Pancreas (tissue), 10 donors: Measurements from ENCODE around the gene ITSN1. TPM values are rescaled to one million over a fixed set of nuclear protein-coding genes. Genes with fewer than 3 reads are reported as not detected.
A peak's percentile ranks its signal among the peaks of the same experiment; 100 is the strongest.

Experiments
- ATAC-seq, 4 donors: fragments of 200-7000 bp; cut with Tn5 transposase; one replicate each; pipeline versions ENCODE4 v1.8.0 to v1.9.1; 2020; ENCODE audit warnings: mild to moderate bottlenecking in 4 of 4, moderate library complexity in 4 of 4
- DNase-seq, 6 donors: peaks; one replicate each; pipeline ENCODE4 v3.0.0-alpha.2; 2020
- FAIRE-seq: peaks from 2 replicates; lab custom pipeline; 2012; peaks lifted over from hg19 to GRCh38; lab: Jason Lieb, UNC
- H3K27ac ChIP-seq, 4 donors: fragments of 200-600 bp; sonication (generic); 1 replicate in 3 of 4; 2 replicates in 1 of 4; pipeline versions ENCODE4 v1.5.0 to v1.8.0; 2020
- H3K27me3 ChIP-seq, 4 donors: fragments of 200-600 bp; one replicate each; pipeline ENCODE4 v1.8.0; 2021
- H3K36me3 ChIP-seq, 3 donors: fragments of 200-600 bp; sonication (generic) in 1 of 3; one replicate each; pipeline versions ENCODE4 v1.5.0 to v1.8.0; 2020 to 2021
- H3K4me1 ChIP-seq, 3 donors: fragments of 200-600 bp; one replicate each; pipeline ENCODE4 v1.8.0; 2021
- H3K4me3 ChIP-seq, 4 donors: fragments of 200-600 bp; sonication (generic) in 2 of 4; one replicate each; pipeline versions ENCODE4 v1.5.0 to v1.8.0; 2020 to 2021
- H3K9me3 ChIP-seq, 4 donors: fragments of 200-600 bp; one replicate each; pipeline ENCODE4 v1.8.0; 2021
- WGBS, 2 donors: extraction: QIAGEN DNeasy Blood & Tissue Kit; methylation state at CpG; one replicate each; pipeline ENCODE4 v1.1.7; 2013; 5-methylcytosine and 5-hydroxymethylcytosine counted together
- intact Hi-C, 3 donors: fragments of 100-400 bp; cut with DNase I; formaldehyde crosslinking; loops; one replicate each; pipeline versions ENCODE4 v1.11.1 to v1.14.2; 2022
- polyA plus RNA-seq, 2 donors: library from polyadenylated mRNA; stranded (reverse); fragments of 200-250 nt; gene quantifications; one replicate each; pipeline ENCODE4 v1.2.3, GENCODE V29; 2013
- total RNA-seq, 6 donors: library from RNA; stranded (reverse); fragmentation: NEBNext Ultra II Directional in 4 of 6; extraction: Animal tissue kit (Norgen Biotek cat#: 25700) in 4 of 6; gene quantifications; one replicate each; pipeline versions ENCODE4 v1.2.1 to v1.2.4, GENCODE V29; 2021 to 2023
- TF ChIP-seq, protein P1 (sequence below), 4 donors: fragments of 200-600 bp; sonication (generic) in 3 of 4; IDR thresholded peaks; one replicate each; pipeline versions ENCODE4 v1.5.0 to v1.8.0; 2021; ENCODE audit warnings: antibody characterized with exemption in 4 of 4
- donor health status: healthy with polysubstance abuse.
- donor health status: DM: no; HTN: no; CAD: no; lungs with moderate emphysema.
- donor health status: DM: no; HTN: no; CAD: no.
- donor health status: control.
- donor health status: control.
- donor health status: Bipolar disorder and iron deficiency.
- donor health status: DM: yes; HTN: yes; CAD: no.
- donor health status: DM: no; HTN: no; CAD: no.
- donor health status: DM: no; HTN: no; CAD: no.
- donor health status: DM: yes; HTN: yes; CAD: no.

Gene ITSN1
- total and polyA plus RNA-seq, 8 donors, result 3.5 to 19.4 (median 6.0) TPM

DNA sequence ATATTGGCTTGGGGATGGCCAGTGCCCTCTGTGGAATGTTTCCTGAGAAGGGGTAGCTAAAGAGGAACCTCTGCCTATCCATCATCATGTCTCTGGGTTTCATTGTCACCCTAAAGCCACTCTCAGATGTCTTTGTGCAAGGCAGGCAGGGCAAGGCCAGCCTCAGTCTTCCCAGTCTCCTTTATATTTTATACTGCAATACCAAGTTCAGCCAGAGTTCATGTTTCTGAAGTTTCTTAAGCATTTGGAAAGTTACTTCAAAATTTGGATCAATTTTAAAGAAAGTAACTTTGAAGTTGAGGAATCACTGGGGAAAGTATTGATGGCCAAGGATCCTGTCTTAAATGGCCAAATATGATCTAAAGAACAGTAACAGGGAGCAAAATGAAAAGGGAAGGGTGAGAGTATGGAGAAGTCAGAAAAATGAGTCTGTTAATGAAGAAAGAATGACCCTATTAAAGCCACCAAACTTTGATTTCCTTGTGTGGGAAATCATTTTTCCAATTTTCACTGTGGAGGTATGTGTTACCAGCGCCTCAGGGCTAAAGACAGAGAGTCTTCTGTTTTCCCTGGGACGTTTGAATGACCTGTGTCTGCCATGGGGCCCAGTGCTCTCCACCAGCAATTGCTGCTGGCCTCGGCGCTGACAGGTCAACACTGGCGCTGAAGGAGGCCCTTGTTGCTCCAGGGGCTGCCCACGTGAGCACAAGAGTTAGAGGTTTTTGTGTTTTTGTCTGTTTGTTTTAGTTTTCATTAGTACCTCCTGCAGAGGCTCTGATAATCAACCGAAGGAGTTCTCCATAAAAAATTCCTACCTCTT is 179.4 kb downstream of the ITSN1 start:
- intact Hi-C loops, result no loop called here
- Histone ChIP-seq H3K36me3 (no peaks in the 10 kb centered on the region), H3K4me3 (no peak overlapping the region), H3K27me3 (no peaks in the 10 kb centered on the region), H3K27ac (no peak overlapping the region), H3K4me1 (no peaks in the 10 kb centered on the region), H3K9me3 (no peaks in the 10 kb centered on the region)
- FAIRE-seq (no peak), DNase-seq (no peak), ATAC-seq (peak in 2 of 4 donors; percentile 28 to 39)
- TF ChIP-seq, protein P1, sequence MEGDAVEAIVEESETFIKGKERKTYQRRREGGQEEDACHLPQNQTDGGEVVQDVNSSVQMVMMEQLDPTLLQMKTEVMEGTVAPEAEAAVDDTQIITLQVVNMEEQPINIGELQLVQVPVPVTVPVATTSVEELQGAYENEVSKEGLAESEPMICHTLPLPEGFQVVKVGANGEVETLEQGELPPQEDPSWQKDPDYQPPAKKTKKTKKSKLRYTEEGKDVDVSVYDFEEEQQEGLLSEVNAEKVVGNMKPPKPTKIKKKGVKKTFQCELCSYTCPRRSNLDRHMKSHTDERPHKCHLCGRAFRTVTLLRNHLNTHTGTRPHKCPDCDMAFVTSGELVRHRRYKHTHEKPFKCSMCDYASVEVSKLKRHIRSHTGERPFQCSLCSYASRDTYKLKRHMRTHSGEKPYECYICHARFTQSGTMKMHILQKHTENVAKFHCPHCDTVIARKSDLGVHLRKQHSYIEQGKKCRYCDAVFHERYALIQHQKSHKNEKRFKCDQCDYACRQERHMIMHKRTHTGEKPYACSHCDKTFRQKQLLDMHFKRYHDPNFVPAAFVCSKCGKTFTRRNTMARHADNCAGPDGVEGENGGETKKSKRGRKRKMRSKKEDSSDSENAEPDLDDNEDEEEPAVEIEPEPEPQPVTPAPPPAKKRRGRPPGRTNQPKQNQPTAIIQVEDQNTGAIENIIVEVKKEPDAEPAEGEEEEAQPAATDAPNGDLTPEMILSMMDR (IDR thresholded peaks at IDR 0.05), result peak in 1 of 4 donors; percentile 3
- WGBS, 2 donors, result 41 to 53% methylated on average over 7 of the region's 7 CpGs

- intact Hi-C loops, result no loop called here
- Histone ChIP-seq H3K4me1 (no peaks in the 10 kb centered on the region), H3K4me3 (no peak overlapping the region), H3K27ac (no peak overlapping the region), H3K36me3 (no peaks in the 10 kb centered on the region), H3K9me3 (no peaks in the 10 kb centered on the region), H3K27me3 (no peaks in the 10 kb centered on the region)
- FAIRE-seq (no peak), ATAC-seq (no peak), DNase-seq (no peak)
- TF ChIP-seq, protein P1 (IDR thresholded peaks at IDR 0.05), result no peak
- 93 to 95% methylated on average over 11 of the region's 11 CpGs for WGBS, 2 donors
Observed at GRCh38 chr21:33824156-33824941, 182.0 kb downstream of the ITSN1 start.

- 71 to 73% methylated on average over 3 of the region's 3 CpGs for WGBS, 2 donors
- FAIRE-seq (no peak), DNase-seq (no peak), ATAC-seq (no peak)
- intact Hi-C loops, result no loop called here
- Histone ChIP-seq H3K9me3 (no peaks in the 10 kb centered on the region), H3K4me1 (no peaks in the 10 kb centered on the region), H3K4me3 (no peak overlapping the region), H3K27ac (no peak overlapping the region), H3K36me3 (no peaks in the 10 kb centered on the region), H3K27me3 (no peaks in the 10 kb centered on the region)
- TF ChIP-seq, protein P1 (IDR thresholded peaks at IDR 0.05), result no peak
Observed at GRCh38 chr21:33825419-33825818, 183.1 kb downstream of the ITSN1 start.

DNA sequence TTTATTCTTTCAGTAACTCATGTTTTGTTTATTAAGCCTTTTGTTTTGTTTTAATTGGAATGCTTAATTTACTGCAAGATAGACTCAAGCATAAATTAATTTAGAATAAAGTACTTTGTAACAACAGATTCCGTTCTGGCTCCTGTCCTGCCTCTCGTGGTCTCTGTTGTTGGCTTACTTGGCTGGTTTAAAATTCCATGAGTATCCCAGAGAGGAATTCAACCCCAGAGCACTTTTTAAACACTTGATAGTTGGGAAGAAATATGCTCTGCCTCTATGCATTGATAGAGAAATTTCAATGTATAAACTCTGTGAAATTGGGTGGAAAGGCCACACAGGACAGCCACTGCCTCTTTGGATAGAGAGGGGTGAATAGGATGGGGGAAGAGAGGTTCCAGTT is 183.6 kb downstream of the ITSN1 start:
- peak; percentile 20 for FAIRE-seq
- H3K36me3 ChIP-seq, result no peaks in the 10 kb centered on the region
- no peaks in the 10 kb centered on the region for H3K27me3 ChIP-seq
- no peaks in the 10 kb centered on the region for H3K4me1 ChIP-seq
- no peak overlapping the region for H3K4me3 ChIP-seq
- TF ChIP-seq, protein P1 (IDR thresholded peaks at IDR 0.05), result no peak
- ATAC-seq, result no peak
- H3K9me3 ChIP-seq, result no peaks in the 10 kb centered on the region
- no peak overlapping the region for H3K27ac ChIP-seq
- intact Hi-C loops, result no loop called here
- DNase-seq, result no peak
- WGBS, 2 donors, result 50 to 51% methylated on average over 2 of the region's 2 CpGs
